Lung microvascular endothelial cell (primary cell): Measurements from ENCODE around the gene E2F7. TPM values are rescaled to one million over a fixed set of nuclear protein-coding genes. Genes with fewer than 3 reads are reported as not detected.

Experiments
- total RNA-seq: library from RNA; depleted of rRNA; stranded (reverse); fragments of >200 nt; gene quantifications from 2 replicates; pipeline ENCODE4 v1.2.1, GENCODE V29; 2014

E2F7 gene
- total RNA-seq, 1 donor from 2014 or later: 2.8 TPM

Other genes starting within 250 kb of the E2F7 start
- gene CSRP2, start 186.6 kb downstream of the E2F7 start, total RNA-seq: 8.3 and 15.1 TPM in 2 replicates